NCI-H446 treated with DMSO at 0.1 percent for 48 hours (cell line): ENCODE measurements around the gene ZKSCAN1.

ENCODE experiments used
- DNase-seq: peaks from one replicate; lab custom pipeline; 2025; lab: John Stamatoyannopoulos, UW

ZKSCAN1 gene

DNA sequence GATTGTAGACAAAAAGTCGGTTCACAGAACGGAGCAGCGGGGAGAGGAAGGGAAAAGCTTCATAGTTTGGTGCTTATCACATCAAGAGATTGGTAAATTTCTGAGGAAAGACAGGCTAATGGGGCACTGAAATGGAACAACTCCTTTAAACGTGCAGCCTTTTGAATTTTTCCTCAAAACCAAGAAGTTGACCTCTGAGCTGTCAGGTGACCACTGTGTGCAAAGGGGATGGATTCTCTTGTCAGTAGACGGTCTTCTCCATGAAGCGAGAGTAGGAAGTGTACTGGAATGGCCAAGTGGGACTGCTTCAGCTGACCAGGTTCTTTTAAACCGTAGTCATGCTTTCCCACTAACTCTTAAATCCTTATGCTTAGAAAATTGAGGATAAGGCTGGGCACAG lies 22.9 kb downstream of the ZKSCAN1 start:
- DNase-seq, result no peak

DNA sequence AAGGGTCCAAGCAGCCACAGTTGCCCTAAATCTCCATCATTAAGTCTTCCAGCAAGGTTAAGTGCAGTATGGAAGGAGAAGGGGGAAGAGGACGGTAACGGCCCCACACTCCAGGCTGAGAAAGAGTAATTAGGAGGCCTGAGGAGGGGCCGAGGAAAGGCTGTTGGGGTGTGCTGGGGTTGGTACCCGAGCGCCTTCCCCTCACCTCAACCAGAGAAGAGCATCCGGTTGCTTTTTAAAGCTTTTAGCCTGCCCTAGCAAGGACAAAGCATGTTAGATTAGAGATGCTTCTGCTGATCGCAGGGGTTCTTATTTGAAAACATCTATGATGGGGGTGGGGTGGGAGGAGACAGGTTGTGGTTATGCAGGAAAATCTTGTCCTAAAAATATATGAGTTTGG lies 25.2 kb downstream of the ZKSCAN1 start:
- DNase-seq, result no peak

DNA sequence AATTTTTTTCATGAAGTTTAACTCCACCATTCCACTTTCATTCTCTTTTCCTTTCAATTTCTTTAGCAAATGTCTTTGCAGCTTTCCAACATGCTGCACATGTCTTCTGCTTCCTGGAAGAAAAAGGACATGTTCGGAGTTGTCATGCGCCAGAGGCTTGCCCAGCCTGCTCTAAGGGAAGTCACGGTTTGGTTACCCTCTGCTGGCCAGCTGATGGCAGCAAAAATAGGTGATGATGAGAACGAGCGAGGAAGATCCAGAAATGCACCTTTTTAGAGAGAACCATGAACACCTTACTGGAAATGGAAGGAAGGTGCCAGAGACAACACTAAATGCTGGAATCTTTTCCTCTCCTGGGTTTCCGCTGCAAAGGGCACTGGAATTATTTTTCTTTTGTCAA lies 29.3 kb downstream of the ZKSCAN1 start:
- no peak for DNase-seq

DNA sequence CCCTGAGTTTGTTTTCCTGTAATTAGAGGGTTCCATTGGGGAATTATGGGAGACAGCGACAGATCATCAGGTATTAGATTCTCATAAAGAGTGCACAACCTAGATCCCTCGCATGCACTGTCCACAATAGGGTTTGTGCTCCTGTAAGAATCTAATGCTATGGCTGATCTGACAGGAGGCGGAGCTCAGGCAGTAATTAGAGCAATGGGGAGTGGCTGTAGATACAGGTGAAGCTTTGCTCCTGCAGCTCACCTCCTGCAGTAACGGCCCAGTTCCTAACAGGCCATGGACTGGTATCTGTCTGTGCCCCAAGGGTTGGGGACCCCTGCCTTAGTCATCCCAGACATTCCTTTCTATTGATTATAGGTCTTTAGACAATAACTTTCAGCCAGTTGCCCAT lies 33.3 kb downstream of the ZKSCAN1 start:
- DNase-seq, result no peak

DNA sequence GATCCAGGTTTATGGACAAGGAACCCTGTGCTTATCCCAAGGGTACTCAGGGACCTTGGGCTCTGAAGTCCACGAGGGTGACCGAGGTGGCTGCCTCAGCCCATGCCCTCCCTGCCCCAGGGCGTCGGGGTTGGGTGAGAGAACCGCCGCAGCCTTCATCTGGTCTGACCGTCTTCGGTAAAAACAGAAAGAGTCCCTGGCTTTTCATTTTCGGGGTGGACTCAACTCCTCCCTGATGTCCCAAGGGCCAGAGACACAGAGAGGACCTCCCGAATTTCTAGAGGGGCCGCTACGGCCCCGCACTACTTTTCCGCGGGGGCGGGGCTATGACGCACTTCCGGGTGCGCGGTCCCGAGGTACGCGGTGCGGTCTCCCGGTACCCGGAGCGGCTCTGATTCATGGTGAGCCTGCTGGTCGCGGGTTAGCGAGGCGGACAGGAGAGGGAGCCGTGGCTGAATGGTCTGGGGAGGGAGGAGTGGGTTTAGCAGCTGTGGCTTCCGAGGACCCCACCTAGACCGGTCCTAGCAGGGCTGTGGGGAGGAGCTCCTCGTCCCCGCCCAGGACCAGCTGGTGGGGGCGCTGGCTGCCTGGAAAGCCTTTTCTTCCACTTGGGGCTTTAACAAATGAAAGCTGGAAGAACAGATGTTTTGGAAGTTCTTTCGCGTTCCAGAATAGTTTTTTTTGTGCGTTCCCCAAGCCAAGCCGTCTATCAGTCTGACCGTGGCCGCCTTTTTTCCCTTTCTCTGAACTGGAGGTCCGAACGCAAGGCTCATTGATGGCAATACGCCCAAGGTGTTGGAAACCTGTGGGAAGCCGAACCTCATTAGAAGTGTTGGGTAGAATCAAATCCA lies 34.3 kb downstream of the ZKSCAN1 start, which contains the start of gene ZSCAN21:
Gene ZSCAN21, plus strand, starts transcription at position 334 of the 851 bp plus-strand sequence. CDS start 7,233 bp downstream, outside the sequence.
- peak; percentile 50 for DNase-seq

DNA sequence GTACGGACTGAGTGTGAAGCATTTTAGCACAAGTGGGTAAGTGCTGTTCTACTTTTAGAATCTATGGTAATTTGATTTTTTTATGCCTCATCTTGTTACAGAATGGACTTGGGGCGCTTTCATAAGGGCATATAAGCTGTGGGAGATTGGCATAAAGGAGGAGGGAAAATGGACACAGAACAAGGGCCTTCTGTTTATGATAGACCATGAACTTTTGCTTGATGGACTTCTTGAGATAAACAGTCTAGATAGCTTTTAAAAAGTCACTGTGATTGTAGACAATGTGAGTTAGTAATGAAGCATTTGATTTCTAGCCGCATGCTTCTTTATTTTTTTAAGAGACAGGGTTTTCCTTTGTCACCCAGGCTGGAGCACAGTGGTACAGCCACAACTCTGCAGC lies 36.2 kb downstream of the ZKSCAN1 start:
- DNase-seq, result no peak

DNA sequence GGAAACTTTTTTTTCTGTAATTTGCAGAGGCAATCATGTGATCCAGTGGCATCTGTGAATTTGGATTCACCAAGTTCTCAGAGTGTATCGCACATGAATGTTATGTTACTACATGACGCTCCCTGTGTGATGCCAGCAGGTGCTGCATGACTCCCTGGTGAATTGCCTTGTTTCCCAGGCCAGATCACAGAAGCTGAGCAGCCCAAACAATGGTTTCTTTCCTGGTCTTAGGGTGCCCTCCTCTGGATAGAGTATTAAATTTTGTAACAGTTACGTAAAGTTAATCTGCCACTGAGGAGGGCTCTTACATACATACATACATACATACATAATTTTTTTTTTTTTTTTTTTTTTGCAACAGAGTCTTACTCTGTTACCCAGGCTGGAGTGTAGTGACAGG lies 37.8 kb downstream of the ZKSCAN1 start:
- DNase-seq, result peak; percentile 5

DNA sequence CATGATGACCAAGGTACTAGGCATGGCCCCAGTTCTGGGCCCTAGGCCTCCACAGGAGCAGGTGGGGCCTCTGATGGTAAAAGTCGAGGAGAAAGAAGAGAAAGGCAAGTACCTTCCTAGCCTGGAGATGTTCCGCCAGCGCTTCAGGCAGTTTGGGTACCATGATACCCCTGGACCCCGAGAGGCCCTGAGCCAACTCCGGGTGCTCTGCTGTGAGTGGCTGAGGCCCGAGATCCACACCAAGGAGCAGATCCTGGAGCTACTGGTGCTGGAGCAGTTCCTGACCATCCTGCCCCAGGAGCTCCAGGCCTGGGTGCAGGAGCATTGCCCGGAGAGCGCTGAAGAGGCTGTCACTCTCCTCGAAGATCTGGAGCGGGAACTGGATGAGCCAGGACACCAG lies 41.6 kb downstream of the ZKSCAN1 start:
- no peak for DNase-seq

DNA sequence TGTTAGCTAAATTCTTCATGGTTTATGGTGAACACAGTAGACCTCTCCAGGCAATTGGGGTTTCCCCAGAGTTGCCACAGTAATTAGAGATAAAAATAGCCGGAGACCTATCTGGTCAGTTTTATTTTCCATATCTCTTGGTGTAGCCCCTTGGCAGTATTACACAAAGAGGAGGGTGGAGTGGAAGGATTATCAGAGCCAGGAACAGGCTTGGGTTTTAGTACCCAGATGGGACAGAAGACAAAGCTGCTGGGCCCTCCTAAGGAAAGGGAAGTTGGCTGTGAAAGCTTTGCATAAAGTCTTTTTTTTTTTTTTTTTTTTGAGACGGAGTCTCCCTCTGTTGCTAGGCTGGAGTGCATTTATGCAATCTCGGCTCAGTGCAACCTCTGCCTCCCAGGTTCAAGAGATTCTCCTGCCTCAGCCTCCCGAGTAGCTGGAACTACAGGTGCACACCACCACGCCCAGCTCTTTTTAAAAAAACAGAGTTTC lies 43.9 kb downstream of the ZKSCAN1 start:
- no peak for DNase-seq

DNA sequence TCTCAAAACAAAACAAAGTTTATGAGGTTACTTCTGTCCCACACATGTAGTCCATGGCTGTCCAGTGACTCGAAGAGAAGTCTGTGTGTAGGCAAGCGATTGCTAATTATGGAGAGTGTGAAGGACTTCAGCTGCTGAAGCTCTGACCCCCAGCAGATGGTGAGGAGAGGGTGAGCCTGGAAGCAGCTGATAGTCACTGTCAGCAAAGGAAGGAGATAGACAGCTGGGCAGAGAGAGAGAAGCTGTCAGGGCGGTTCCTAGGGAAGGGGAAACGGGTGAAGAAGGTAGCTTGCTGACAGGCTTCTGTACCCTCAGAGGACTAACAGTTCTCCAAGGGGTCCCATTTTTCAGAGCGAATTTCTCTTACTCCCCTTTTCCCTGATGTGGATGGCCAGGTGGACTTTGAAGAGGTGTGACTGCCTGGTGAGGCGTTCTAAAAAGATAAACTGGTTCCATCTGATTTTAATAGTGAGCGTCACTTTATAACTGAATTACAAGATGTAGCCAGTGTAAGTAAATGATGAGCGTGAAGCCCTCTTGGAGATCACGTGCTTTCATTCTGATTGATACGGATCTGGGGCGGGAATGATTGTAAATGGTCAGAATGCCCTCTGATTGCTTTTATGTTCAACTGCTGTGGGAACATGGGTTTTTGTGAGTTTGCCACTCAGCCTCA lies 46.3 kb downstream of the ZKSCAN1 start:
- no peak for DNase-seq

DNA sequence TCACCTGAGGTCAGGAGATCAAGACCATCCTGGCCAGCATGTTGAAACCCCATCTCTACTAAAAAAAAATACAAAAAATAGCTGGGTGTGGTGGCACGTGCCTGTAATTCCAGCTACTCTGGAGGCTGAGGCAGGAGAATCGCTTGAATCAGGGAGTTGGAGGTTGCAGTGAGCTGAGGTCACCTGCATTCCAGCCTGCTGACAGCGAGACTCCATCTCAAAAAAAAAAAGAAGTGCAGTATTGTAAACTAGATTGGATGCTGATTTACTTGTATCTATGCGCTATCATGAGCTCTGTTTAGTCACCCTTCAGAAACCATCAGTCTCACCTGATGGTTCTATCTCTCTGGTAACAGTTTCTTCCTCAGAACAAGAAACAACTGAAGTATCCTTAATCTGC lies 48.0 kb downstream of the ZKSCAN1 start:
- no peak for DNase-seq

DNA sequence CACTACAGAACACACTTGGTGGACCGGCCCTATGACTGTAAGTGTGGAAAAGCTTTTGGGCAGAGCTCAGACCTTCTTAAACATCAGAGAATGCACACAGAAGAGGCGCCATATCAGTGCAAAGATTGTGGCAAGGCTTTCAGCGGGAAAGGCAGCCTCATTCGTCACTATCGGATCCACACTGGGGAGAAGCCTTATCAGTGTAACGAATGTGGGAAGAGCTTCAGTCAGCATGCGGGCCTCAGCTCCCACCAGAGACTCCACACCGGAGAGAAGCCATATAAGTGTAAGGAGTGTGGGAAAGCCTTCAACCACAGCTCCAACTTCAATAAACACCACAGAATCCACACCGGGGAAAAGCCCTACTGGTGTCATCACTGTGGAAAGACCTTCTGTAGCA lies 48.8 kb downstream of the ZKSCAN1 start:
- no peak for DNase-seq

DNA sequence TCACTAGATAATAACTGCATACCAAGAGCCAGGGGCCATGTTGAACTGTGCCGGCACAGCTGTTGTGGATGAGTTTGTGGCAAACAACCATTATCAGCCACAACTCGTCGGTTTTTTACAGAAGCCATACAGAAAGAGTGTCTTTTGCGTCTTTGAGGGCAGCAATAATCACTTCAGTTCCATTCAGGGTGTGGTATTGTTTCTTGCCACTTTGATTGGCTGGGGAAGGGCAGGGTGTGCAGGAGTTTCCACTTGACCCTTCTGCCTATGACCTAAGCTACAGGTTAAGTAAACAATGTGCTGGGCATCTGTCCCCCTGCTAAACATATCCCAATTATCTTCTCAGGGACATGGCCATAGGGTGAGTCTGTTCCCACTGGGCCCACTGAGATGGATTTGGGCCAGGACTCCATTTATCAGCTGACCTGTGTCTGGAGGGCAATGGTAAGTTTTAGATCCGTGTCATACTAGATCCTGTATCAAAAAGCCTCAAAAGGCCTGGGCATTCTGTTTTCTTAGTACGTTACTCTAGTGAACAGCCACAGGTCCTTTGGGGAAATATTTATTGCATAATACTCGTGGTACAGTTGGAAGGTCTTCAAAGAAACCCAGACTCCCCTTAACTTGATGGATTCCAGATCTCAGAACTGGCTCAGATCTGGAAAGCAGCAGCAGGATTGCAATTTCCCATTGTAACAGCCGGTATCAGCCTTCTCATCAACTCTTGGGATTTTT lies 50.2 kb downstream of the ZKSCAN1 start:
- no peak for DNase-seq

DNA sequence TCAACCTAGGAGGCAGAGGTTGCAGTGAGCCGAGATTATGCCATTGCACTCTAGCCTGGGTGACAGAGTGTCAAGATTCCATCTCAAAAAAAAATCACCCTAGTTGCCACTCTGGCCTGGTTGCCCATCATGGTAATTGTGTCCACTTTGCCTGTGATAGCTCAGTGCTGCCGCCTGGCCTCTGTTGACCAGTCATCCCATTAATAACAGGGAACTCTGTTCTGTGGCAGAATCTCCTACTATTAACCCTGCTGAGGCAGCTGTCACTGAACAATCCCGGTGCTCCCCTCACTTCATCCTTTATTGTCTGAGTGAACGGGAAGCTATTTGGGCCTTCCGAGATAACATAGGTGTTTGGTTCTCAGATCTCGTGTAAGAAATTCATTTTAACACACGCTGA lies 51.6 kb downstream of the ZKSCAN1 start:
- DNase-seq, result no peak

DNA sequence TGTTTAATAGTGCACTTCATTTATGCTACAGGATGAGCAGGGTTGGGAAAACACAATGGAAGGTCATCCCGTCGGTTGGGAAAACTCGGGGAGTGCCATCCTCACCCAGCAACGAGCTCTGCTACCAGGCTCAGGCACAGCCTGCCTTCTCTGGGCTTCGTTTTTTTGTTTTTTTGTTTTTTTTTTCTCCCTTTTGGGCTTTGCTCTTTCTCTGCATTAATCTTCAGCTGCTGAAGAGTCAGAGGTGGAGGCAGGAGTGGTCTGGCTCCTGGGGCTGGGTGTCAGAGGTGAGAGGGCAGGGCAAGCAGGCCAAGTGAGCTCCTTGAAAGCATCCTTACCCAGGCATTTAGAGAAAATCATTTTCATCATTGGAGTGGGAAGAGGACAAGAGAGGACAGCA lies 54.6 kb downstream of the ZKSCAN1 start:
- no peak for DNase-seq

DNA sequence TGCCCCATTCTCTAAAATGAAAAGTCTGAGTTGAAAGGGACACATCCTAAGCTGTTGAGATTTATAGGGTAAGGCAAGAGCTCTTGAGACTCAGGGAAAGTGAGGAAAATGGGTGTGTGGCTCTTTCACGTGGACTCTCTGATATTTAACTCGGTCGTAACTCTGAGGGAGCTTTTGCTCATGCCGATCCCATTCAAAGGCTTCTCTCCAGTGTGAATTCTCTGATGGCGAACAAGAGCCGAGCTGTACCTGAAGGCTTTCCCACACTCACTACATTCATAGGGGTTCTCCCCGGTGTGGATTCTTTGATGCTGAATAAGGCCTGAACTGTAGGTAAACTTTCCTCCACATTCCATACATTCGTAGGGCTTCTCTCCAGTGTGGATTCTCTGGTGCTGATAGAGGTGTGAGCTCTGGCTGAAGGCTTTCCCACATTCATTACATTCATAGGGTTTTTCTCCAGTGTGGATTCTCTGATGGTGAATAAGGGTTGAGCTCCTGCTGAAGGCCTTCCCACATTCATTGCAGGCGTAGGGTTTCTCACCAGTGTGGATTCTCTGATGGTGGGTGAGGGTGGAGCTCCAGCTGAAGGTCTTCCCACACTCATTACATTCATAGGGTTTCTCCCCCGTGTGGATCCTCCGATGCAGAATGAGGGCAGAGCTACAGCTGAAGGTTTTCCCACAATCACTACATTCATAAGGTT lies 55.8 kb downstream of the ZKSCAN1 start:
- DNase-seq, result no peak

DNA sequence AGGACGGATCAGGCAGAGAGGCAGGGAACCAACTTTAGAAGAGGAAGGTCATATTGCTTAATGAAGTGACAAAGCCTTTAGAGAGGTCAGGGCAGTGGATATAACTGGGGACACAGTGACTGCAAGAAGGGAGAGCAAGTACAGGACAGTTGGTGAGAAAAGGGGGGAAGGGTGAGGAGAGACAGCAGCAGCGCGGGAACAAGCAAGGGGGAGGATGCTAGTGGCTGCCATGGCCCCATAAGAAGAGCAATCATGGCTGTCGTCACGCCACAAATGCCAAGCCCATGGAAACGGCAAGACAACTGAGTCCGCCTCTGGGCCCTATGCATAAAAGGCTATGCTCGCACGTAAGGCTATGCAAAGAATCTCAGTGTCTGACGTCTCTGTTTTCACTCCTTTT lies 57.1 kb downstream of the ZKSCAN1 start:
- DNase-seq, result no peak

DNA sequence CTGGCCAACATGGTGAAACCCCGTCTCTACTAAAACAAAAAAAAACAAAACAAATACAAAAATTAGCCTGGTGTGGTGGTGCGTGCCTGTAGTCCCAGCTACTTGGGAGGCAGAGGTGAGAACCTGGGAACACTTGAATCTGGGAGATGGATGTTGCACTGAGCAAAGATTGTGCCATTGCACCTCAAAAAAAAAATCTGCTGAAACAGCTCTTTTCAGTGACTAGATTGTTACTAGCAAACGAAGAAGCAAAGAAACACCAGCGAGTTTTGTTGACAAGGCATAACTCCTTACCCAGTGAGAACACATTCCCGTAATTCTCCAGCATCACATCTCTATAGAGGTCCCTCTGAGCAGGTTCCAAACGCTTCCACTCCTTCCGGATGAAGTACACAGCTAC lies 59.4 kb downstream of the ZKSCAN1 start:
- DNase-seq, result no peak

DNA sequence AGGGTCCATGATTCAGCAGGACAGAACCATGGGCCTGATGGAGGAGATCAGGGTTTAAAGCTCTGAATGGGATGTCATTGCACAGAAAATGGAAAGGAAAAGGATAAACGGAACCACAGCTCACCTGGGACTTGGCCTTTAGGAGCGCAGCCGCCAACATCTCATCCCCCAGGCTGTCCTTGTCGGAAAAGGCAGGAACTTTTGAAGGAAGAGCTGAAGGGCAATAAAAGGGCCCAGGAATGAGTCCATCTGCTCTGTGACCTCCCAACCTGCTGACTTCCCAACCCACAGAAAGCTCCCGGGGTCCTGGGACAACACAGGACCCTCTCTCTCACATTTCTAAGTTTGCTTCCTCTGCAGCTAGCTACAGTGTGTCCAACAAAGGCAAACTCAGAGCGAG lies 60.0 kb downstream of the ZKSCAN1 start:
- no peak for DNase-seq

DNA sequence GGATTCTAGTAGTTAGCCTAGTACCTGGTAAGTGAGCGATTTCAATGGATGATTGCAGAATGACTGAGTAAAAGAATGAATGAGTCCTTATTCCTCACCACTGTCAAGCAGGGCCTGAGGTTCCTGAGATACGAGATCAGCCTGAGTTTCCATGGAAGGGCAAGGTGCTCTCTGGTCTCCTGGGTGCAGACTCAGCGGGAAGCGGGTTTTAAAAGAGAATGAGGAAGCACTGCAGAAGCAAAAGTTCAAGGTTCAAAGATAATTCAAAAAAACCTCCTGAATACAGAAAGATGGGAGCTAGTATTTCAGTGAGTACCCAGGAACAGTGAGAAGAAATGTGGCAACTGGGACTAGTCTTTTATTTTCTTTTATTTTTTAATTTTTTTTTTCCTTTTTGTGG lies 61.8 kb downstream of the ZKSCAN1 start:
- no peak for DNase-seq

DNA sequence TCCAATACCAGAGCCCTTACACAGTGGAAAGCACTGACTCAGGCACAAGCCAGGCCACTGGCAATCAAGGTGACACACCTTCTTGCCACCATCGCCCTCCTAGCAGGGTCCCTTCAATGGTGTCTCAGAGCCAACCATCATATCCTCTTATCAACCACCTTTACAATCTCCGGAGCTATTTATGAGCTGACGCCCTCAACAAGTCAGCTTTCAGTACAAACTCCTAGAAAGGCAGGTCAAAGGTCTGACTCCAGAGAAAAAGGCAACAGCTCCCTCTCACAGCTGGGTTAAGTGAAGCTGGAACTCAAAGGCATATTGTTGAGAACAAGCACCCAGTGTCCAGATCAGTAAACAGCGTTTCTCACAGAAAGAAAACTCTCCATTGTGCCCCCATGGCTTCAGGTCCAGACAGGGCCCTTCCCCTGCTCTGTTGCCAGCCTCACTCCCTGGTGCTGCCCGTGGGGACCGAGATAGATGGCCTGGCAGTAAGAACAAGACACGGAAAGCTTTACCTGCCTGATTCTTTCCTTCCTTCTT lies 63.7 kb downstream of the ZKSCAN1 start:
- DNase-seq, result no peak
